ENCODE measurements around the gene TRIP6.
A peak's percentile ranks its signal among the peaks of the same experiment; 100 is the strongest.

The TRIP6 gene

DNA sequence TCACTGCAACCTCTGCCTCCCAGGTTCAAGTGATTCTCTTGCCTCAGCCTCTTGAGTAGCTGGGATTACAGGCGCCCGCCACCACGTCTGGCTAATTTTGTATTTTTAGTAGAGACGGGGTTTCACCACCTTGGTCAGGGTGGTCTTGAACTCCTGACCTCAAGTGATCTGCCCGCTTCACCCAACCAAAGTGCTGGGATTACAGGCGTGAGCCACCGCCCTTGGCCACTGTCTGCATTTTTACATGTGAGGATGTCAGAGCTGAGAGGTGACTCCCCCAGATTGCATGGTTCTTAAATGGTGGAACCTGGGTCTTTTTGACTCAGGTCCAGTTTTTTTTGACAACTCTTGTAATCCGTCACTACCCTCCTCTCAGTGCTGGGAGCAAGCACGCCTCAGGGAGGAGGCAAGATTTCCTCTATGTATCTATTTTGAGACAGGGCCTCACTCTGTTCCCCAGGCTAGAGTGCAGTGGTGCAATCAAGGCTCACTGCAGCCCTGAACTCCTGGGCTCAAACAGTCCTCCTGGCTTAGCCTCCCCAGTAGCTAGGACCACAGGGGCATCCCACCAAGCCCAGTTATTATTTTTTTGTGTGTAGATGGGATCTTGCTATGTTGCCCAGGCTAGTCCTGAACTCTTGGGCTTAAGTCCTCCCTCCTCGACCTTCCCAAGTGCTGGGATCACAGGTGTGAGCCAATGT lies 6.6 kb downstream of the TRIP6 start:
- Histone ChIP-seq H3K36me3 (ENCODE audit: control insufficient read depth in 4 of 4, insufficient read depth in 4 of 4, low read length in 3 of 4) (peaks cover 2 to 55% (median 30%) of the 10 kb centered on the region in 4 experiments), H3K27me3 (replicated peaks in 2 of 5; ENCODE audit: control insufficient read depth in 4 of 5, insufficient read depth in 5 of 5, low read length in 4 of 5) (no peaks in the 10 kb centered on the region), H3K4me1 (ENCODE audit: control extremely low read depth in 1 of 4, control insufficient read depth in 4 of 4, insufficient read depth in 4 of 4, low read length in 3 of 4) (peaks cover 8 to 31% (median 20%) of the 10 kb centered on the region in 4 experiments), H3K27ac (ENCODE audit: insufficient read depth in 1 of 2, low read depth in 1 of 2, low read length in 2 of 2, poor library complexity in 1 of 2, severe bottlenecking in 2 of 2) (peak overlapping the region in 1 of 2 experiments; percentile 92), H3K9me3 (ENCODE audit: control extremely low read depth in 1 of 5, control insufficient read depth in 4 of 5, insufficient read depth in 2 of 5, low read depth in 1 of 5, low read length in 4 of 5) (no peaks in the 10 kb centered on the region), H3K4me3 (ENCODE audit: control insufficient read depth in 1 of 7, extremely low read depth in 1 of 7, insufficient read depth in 4 of 7, low read depth in 2 of 7, low read length in 6 of 7) (peak overlapping the region in 4 of 7 experiments; percentile 79 to 97 (median 88))
- WGBS (ENCODE audit: insufficient coverage) = 90% methylated on average over 7 of the region's 10 CpGs
- no peak for DNase-seq
- ChIA-PET POLR2A (interaction anchor here (0.7 to 1.3 kb wide), 2 partner anchors 9 to 270 kb away, joined by 3 to 7 read pairs; no protein-coding TSS in a partner anchor), CTCF (interaction anchor here (1.0 to 3.5 kb wide), 3 partner anchors 13 to 20 kb away, joined by 3 to 20 read pairs (median 4); no protein-coding TSS in a partner anchor)

- no peak for DNase-seq
- WGBS (ENCODE audit: insufficient coverage) = 93% methylated on average over 8 of the region's 8 CpGs
- no peaks in the 10 kb centered on the region for H3K9me3 ChIP-seq (ENCODE audit: control extremely low read depth in 1 of 5, control insufficient read depth in 4 of 5, insufficient read depth in 2 of 5, low read depth in 1 of 5, low read length in 4 of 5)
- H3K27ac ChIP-seq (ENCODE audit: insufficient read depth in 1 of 2, low read depth in 1 of 2, low read length in 2 of 2, poor library complexity in 1 of 2, severe bottlenecking in 2 of 2) = peak overlapping the region; percentile 82 to 92
- ChIA-PET CTCF (interaction anchor here (1.0 to 3.5 kb wide), 4 partner anchors 13 to 21 kb away, joined by 3 to 20 read pairs (median 6); no protein-coding TSS in a partner anchor), POLR2A (interaction anchor here (1.3 kb wide), 1 partner anchor 10 kb away, joined by 3 read pairs; no protein-coding TSS in a partner anchor)
- peaks cover 8 to 26% (median 19%) of the 10 kb centered on the region in 4 experiments for H3K4me1 ChIP-seq (ENCODE audit: control extremely low read depth in 1 of 4, control insufficient read depth in 4 of 4, insufficient read depth in 4 of 4, low read length in 3 of 4)
- H3K4me3 ChIP-seq (ENCODE audit: control insufficient read depth in 1 of 7, extremely low read depth in 1 of 7, insufficient read depth in 4 of 7, low read depth in 2 of 7, low read length in 6 of 7) = peak overlapping the region in 6 of 7 experiments; percentile 79 to 97 (median 84)
- no peaks in the 10 kb centered on the region for H3K27me3 ChIP-seq (replicated peaks in 2 of 5; ENCODE audit: control insufficient read depth in 4 of 5, insufficient read depth in 5 of 5, low read length in 4 of 5)
- H3K36me3 ChIP-seq (ENCODE audit: control insufficient read depth in 4 of 4, insufficient read depth in 4 of 4, low read length in 3 of 4) = peaks cover 2 to 60% (median 30%) of the 10 kb centered on the region in 4 experiments
Observed at GRCh38 chr7:100874300-100874576, 7.1 kb downstream of the TRIP6 start.

- ChIA-PET CTCF (interaction anchor here (0.9 to 3.5 kb wide), 8 partner anchors 10 to 22 kb away, joined by 3 to 20 read pairs (median 4); partner anchors contain the start of genes SLC12A9 and UFSP1), POLR2A (interaction anchor here (0.8 to 1.4 kb wide), 6 partner anchors 9 to 22 kb away, joined by 3 to 8 read pairs (median 6); partner anchors contain the start of genes SLC12A9 and UFSP1)
- H3K9me3 ChIP-seq (ENCODE audit: control extremely low read depth in 1 of 5, control insufficient read depth in 4 of 5, insufficient read depth in 2 of 5, low read depth in 1 of 5, low read length in 4 of 5) = no peaks in the 10 kb centered on the region
- DNase-seq = peak; percentile 98 to 99 (median 99)
- no peaks in the 10 kb centered on the region for H3K27me3 ChIP-seq (replicated peaks in 2 of 5; ENCODE audit: control insufficient read depth in 4 of 5, insufficient read depth in 5 of 5, low read length in 4 of 5)
- H3K27ac ChIP-seq (ENCODE audit: insufficient read depth in 1 of 2, low read depth in 1 of 2, low read length in 2 of 2, poor library complexity in 1 of 2, severe bottlenecking in 2 of 2) = peak within 1 kb of the TSS; percentile 82 to 92
- H3K36me3 ChIP-seq (ENCODE audit: control insufficient read depth in 4 of 4, insufficient read depth in 4 of 4, low read length in 3 of 4) = peaks cover 2 to 64% (median 32%) of the 10 kb centered on the region in 4 experiments
- H3K4me3 ChIP-seq (ENCODE audit: control insufficient read depth in 1 of 7, extremely low read depth in 1 of 7, insufficient read depth in 4 of 7, low read depth in 2 of 7, low read length in 6 of 7) = peak within 1 kb of the TSS; percentile 76 to 97 (median 84)
- peaks cover 8 to 26% (median 19%) of the 10 kb centered on the region in 4 experiments for H3K4me1 ChIP-seq (ENCODE audit: control extremely low read depth in 1 of 4, control insufficient read depth in 4 of 4, insufficient read depth in 4 of 4, low read length in 3 of 4)
- WGBS (ENCODE audit: insufficient coverage) = 3% methylated on average over 60 of the region's 79 CpGs
Observed at GRCh38 chr7:100874577-100875355, 7.6 kb downstream of the TRIP6 start, which contains the start of gene SRRT. SRRT (plus strand) TSS chr7:100875103; CDS start chr7:100875591, 488 bp downstream.

DNA sequence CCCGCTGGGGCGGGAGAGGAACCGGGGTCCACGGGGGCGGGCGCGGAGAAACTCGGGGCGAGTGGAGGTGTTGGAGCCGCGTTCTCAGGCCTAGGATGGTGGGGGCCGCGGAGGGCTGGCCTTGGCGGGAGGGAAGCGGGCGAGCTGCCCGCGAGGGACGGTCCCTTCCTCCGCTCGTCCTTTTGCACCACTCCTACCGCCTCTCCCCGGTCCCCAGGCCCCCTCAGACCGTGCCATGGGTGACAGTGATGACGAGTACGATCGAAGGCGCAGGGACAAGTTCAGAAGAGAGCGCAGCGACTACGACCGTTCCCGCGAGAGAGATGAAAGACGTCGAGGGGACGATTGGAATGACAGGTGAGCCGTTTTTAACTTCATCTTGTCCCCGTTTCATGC lies 8.2 kb downstream of the TRIP6 start:
- H3K27me3 ChIP-seq (replicated peaks in 2 of 5; ENCODE audit: control insufficient read depth in 4 of 5, insufficient read depth in 5 of 5, low read length in 4 of 5) = no peaks in the 10 kb centered on the region
- DNase-seq = peak in 2 of 3 donors; percentile 49 to 60
- peak overlapping the region; percentile 75 to 92 for H3K27ac ChIP-seq (ENCODE audit: insufficient read depth in 1 of 2, low read depth in 1 of 2, low read length in 2 of 2, poor library complexity in 1 of 2, severe bottlenecking in 2 of 2)
- H3K36me3 ChIP-seq (ENCODE audit: control insufficient read depth in 4 of 4, insufficient read depth in 4 of 4, low read length in 3 of 4) = peaks cover 2 to 64% (median 35%) of the 10 kb centered on the region in 4 experiments
- peak overlapping the region; percentile 76 to 97 (median 84) for H3K4me3 ChIP-seq (ENCODE audit: control insufficient read depth in 1 of 7, extremely low read depth in 1 of 7, insufficient read depth in 4 of 7, low read depth in 2 of 7, low read length in 6 of 7)
- ChIA-PET POLR2A (interaction anchor here (0.8 to 1.4 kb wide), 6 partner anchors 9 to 23 kb away, joined by 3 to 8 read pairs (median 6); partner anchors contain the start of genes SLC12A9 and UFSP1), CTCF (interaction anchor here (0.9 to 3.5 kb wide), 8 partner anchors 10 to 23 kb away, joined by 3 to 20 read pairs (median 4); partner anchors contain the start of genes SLC12A9 and UFSP1)
- H3K9me3 ChIP-seq (ENCODE audit: control extremely low read depth in 1 of 5, control insufficient read depth in 4 of 5, insufficient read depth in 2 of 5, low read depth in 1 of 5, low read length in 4 of 5) = no peaks in the 10 kb centered on the region
- 0% methylated on average over 28 of the region's 39 CpGs for WGBS (ENCODE audit: insufficient coverage)
- peaks cover 8 to 26% (median 19%) of the 10 kb centered on the region in 4 experiments for H3K4me1 ChIP-seq (ENCODE audit: control extremely low read depth in 1 of 4, control insufficient read depth in 4 of 4, insufficient read depth in 4 of 4, low read length in 3 of 4)

- H3K27ac ChIP-seq (ENCODE audit: insufficient read depth in 1 of 2, low read depth in 1 of 2, low read length in 2 of 2, poor library complexity in 1 of 2, severe bottlenecking in 2 of 2) = no peak overlapping the region
- H3K27me3 ChIP-seq (replicated peaks in 2 of 5; ENCODE audit: control insufficient read depth in 4 of 5, insufficient read depth in 5 of 5, low read length in 4 of 5) = no peaks in the 10 kb centered on the region
- peaks cover 8 to 68% (median 40%) of the 10 kb centered on the region in 4 experiments for H3K36me3 ChIP-seq (ENCODE audit: control insufficient read depth in 4 of 4, insufficient read depth in 4 of 4, low read length in 3 of 4)
- DNase-seq = no peak
- no peak overlapping the region for H3K4me3 ChIP-seq (ENCODE audit: control insufficient read depth in 1 of 7, extremely low read depth in 1 of 7, insufficient read depth in 4 of 7, low read depth in 2 of 7, low read length in 6 of 7)
- no peaks in the 10 kb centered on the region for H3K9me3 ChIP-seq (ENCODE audit: control extremely low read depth in 1 of 5, control insufficient read depth in 4 of 5, insufficient read depth in 2 of 5, low read depth in 1 of 5, low read length in 4 of 5)
- POLR2A ChIA-PET = no interaction called here
- WGBS (ENCODE audit: insufficient coverage) = 82% methylated on average over 6 of the region's 7 CpGs
- peaks cover 8 to 26% (median 19%) of the 10 kb centered on the region in 4 experiments for H3K4me1 ChIP-seq (ENCODE audit: control extremely low read depth in 1 of 4, control insufficient read depth in 4 of 4, insufficient read depth in 4 of 4, low read length in 3 of 4)
- CTCF ChIA-PET = interaction anchor here (1.0 to 1.6 kb wide), 2 partner anchors 9 to 10 kb away, joined by 3 to 5 read pairs; no protein-coding TSS in a partner anchor
Observed at GRCh38 chr7:100878013-100878412, 10.8 kb downstream of the TRIP6 start.

DNA sequence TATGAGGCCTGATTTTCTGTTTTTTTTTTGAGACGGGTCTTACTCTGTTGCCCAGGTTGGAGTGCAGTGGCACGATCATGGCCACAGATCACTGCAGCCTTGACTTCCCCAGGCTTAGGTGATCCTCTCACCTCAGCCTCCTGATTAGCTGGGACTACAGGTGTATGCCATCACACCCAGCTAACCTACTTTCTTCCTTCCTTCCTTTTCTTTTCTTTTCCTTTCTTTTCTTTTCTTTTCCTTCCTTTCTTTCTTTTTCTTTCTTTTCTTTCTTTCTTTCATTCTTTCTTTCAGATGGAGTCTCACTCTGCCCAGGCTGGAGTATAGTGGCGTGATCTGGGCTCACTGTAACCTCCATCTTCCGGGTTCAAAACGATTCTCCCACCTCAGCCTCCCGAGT lies 11.5 kb downstream of the TRIP6 start:
- H3K27ac ChIP-seq (ENCODE audit: insufficient read depth in 1 of 2, low read depth in 1 of 2, low read length in 2 of 2, poor library complexity in 1 of 2, severe bottlenecking in 2 of 2) = peak overlapping the region in 1 of 2 experiments; percentile 19
- peaks cover 6 to 70% (median 43%) of the 10 kb centered on the region in 4 experiments for H3K36me3 ChIP-seq (ENCODE audit: control insufficient read depth in 4 of 4, insufficient read depth in 4 of 4, low read length in 3 of 4)
- H3K4me3 ChIP-seq (ENCODE audit: control insufficient read depth in 1 of 7, extremely low read depth in 1 of 7, insufficient read depth in 4 of 7, low read depth in 2 of 7, low read length in 6 of 7) = no peak overlapping the region
- no peak for DNase-seq
- H3K27me3 ChIP-seq (replicated peaks in 2 of 5; ENCODE audit: control insufficient read depth in 4 of 5, insufficient read depth in 5 of 5, low read length in 4 of 5) = no peaks in the 10 kb centered on the region
- 98% methylated on average over 6 of the region's 6 CpGs for WGBS (ENCODE audit: insufficient coverage)
- ChIA-PET POLR2A (interaction anchor here (0.8 kb wide), 1 partner anchor 11 kb away, joined by 4 read pairs; the partner anchor contains the start of gene UFSP1), CTCF (interaction anchor here (1.6 kb wide), 1 partner anchor 10 kb away, joined by 5 read pairs; no protein-coding TSS in a partner anchor)
- H3K4me1 ChIP-seq (ENCODE audit: control extremely low read depth in 1 of 4, control insufficient read depth in 4 of 4, insufficient read depth in 4 of 4, low read length in 3 of 4) = peaks cover 8 to 30% (median 20%) of the 10 kb centered on the region in 4 experiments
- no peaks in the 10 kb centered on the region for H3K9me3 ChIP-seq (ENCODE audit: control extremely low read depth in 1 of 5, control insufficient read depth in 4 of 5, insufficient read depth in 2 of 5, low read depth in 1 of 5, low read length in 4 of 5)
